Embryonic facial prominence (tissue), 1 donor: ENCODE measurements around the gene TM9SF1.

Experiments
- DNase-seq: peaks from one replicate; pipeline ENCODE4 v3.0.0-alpha.2; 2016; ENCODE audit errors: extremely low spot score

TM9SF1 gene

GRCh38 chr14:24195186-24196070 lies at the start of gene TM9SF1:
Gene TM9SF1, minus strand, starts transcription at chr14:24195441. Its CDS starts 422 bp downstream, at chr14:24195019.
- DNase-seq: peak; percentile 76

DNA sequence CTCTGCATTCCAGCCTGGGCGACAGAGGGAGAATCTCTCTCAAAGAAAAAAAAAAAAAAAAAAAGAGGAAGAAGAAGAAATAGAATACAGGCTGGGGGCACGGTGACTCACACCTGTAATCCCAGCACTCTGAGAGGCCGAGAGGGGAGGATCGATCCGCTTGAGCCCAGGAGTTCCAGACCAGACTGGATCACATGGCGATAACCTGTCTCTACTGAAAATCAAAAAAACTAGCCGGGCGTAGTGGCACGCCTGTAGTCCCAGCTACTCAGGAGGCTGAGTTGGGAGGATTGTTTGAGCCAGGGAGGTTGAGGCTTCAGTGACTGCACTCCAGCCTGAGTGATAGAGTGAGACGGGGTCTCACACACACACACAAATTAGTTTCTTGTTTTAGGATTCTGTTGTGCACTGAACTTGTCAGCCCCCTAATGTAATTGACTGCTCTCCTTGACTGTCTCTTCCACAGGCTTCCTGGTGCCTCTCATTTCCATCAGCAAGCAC lies 48.1 kb upstream of the TM9SF1 start:
- DNase-seq: no peak

GRCh38 chr14:24241829-24242443 lies 46.7 kb upstream of the TM9SF1 start:
- DNase-seq: peak; percentile 99

GRCh38 chr14:24240110-24240918 lies 45.1 kb upstream of the TM9SF1 start:
- no peak for DNase-seq

DNA sequence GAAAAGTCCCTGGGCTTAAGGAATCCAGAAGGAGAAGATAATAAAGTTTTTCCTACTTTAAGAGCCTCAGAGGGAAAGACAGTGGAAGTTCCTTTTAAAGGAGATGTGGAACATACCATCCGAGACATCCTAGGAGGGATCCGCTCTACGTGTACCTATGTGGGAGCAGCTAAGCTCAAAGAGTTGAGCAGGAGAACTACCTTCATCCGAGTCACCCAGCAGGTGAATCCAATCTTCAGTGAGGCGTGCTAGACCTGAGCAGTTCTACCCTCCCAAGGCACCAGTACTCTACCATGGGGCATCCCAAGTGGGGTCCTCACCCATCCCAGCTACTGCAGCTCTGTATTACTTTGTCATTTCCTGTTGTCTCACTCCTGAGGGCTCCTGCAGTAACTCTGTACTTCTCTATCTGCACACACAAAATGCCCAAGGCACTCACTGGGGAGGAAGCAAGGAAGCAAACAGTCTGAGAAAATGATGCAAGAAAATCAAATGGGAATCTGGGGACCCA lies 43.3 kb upstream of the TM9SF1 start:
- DNase-seq: no peak

- no peak for DNase-seq
Measured at GRCh38 chr14:24238123-24238522, 42.9 kb upstream of the TM9SF1 start.

GRCh38 chr14:24237463-24237955 lies 42.3 kb upstream of the TM9SF1 start:
- DNase-seq: no peak

GRCh38 chr14:24236689-24237462 lies 41.6 kb upstream of the TM9SF1 start:
- no peak for DNase-seq

- no peak for DNase-seq
Measured at GRCh38 chr14:24235804-24236688, 40.8 kb upstream of the TM9SF1 start.

DNA sequence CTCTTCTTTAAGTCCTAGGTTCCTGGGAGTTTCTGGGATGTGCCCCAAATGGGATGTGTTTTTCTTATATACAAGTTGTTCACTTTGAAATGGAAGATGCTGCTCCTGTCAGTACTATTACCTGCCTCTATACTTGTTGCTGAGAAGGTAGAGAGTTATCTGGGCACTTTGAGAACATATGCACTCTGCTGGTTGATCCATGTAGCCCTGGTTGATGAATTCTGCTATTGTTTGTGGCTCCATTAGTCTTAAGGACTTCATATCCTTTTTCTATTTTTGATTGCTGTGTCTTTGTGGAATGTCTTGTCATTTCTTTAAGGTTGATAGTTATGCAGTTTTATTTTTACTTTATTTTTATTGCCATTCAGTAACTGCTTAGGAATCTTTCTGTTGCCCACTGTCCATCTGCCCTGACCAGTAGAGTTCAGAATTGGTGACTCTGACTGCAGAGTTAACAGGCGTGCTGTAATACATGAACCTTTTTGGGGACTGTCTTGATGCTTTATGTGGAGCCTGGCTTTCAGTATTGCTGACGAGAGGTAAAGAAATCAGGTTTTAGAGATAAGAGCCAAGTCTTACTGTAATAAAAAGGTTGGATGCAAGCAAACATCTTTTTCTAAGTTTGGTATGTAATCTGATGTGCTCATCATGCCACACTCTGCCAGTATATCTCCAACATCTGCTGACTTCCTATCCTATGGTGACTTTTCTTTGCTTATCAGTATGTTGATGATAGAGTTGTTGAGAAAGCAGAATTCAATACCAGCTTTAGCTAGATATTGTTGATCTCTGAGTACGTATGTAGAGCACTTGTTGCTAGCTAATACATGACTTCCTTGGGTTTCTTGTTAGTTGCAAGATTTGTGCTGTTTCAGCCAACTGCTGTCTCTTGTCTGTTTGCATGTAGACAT lies 39.1 kb upstream of the TM9SF1 start:
- no peak for DNase-seq

DNA sequence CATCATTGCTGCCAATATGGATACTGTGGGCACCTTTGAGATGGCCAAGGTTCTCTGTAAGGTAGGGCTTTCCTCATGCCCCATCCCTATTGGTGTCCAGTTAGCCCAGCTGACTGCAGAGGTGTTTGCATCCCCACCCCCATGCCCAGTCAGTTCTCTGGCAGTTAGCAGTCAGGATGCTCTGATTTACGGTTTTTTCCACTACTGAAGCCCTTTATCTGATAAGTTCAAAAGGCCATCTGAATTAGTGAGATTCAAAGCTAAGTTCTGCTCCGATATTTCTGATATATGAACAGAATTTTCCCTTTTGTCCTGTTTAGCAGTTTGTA lies 38.3 kb upstream of the TM9SF1 start:
- DNase-seq: no peak

- DNase-seq: no peak
Measured at GRCh38 chr14:24232645-24233537, 37.6 kb upstream of the TM9SF1 start, which contains the start of gene GMPR2. Gene GMPR2, plus strand, starts transcription at chr14:24232929. Its CDS starts 325 bp downstream, at chr14:24233254.

DNA sequence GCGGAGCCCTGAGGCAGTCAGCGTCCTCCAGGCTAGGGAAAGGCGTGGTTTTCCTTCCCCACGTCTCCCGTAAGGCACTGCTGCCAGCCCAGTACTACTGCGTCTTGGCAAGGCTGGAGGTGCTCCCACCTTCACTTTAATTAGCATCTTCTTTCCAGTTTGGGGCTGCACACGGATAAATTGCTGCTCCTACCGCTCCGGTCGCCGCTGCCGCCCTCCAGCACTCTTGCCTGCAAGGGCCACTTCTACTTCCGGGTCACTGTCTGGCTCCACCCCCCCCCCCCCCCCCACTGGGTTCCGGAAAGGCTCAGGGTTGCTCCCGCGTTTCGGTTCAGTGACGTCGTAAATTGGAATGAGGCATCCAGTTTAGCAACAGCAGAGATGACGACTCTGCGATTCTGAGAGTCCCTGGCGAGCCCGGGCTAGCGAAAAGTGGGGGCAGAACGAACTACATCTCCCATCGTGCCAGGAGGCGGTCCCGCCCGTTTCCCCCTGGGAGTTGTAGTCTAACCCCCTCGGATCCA lies 36.9 kb upstream of the TM9SF1 start, which contains the start of gene NEDD8:
Gene NEDD8, minus strand, starts transcription at position 247 of the 524 bp plus-strand sequence. Its CDS starts 100 bp downstream, at position 147.
- DNase-seq: peak; percentile 77

DNA sequence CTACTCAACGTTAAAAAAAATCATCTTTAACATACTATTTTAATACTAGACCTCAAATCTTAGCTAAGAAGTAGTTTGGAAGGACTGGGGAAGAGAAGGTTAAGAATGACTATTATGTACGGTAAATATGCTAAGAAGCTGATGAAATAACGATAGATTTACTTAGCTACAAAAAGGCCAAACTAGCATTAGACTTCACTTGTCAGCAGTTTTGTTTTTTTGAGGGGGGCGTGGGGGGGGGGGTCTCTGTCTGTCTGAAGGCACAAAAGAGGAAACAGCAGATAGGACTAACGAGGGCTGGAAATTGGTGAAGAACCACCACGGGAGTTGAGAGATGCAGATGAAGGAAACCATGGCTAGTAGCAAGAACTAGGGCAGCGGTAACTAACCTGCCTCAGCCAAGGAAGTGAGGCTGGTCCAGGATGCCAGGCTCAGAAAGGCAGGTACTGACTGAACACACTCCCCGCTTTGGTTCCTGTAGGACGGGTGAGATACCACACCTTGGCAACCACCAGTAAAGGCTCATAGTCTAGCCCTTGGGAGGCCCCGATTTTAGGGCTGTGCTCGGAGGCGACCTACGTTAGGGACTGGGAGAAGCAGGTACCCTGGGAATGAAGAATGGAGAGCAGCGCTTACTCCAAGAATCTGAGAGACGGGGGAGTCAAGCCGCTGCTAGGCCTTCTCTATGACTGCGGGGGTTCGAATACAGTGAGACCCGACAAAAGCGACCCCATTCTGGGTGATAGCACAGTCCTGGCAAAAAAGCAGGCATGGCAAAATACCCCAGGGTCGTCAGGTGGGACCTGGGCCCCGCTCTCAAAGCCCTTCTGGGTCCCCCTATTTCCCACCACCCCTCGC lies 36.3 kb upstream of the TM9SF1 start:
- DNase-seq: no peak

DNA sequence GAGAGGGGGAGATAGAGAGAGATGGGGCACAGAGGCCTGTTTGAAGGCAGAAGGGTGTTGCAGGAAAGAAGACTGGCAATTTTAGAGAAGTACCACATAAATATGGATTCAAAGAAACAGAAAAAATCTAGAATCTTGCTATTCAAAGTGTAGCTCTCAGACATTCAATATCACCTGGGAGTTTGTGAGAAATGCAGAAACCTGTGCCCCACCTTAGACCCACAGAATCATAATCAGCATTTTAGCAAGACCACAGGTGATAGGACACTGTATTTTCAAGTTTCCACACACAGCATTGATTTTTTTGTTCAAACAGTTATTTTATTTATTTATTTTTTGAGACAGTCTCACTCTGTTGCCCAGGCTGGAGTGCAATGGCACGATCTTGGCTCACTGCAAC lies 33.7 kb upstream of the TM9SF1 start:
- DNase-seq: no peak

DNA sequence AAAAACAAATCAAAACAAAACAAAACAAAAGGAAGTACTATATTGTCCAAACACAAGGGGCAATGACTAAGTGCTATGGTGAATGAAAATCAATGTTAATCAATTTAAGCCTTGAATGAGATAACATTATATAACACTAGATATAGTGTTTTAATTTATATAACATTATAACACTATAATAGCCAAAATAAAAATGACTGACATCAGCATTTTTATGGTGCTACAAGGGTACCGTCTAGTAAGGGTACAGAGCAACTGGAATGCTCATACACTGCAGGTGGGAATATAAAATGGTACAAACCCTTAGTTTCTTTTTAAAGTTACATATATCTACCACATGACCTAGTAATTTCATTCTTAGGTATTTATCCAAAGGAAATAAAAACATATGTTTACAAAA lies 31.2 kb upstream of the TM9SF1 start:
- DNase-seq: no peak
